DMS114 treated with DMSO at 0.1 percent for 48 hours (cell line): ENCODE measurements around the gene RRAGD.

Source experiments
- DNase-seq: peaks from one replicate; lab custom pipeline; 2025; ENCODE audit not compliant: unreplicated experiment; lab: John Stamatoyannopoulos, UW

The RRAGD gene

DNA sequence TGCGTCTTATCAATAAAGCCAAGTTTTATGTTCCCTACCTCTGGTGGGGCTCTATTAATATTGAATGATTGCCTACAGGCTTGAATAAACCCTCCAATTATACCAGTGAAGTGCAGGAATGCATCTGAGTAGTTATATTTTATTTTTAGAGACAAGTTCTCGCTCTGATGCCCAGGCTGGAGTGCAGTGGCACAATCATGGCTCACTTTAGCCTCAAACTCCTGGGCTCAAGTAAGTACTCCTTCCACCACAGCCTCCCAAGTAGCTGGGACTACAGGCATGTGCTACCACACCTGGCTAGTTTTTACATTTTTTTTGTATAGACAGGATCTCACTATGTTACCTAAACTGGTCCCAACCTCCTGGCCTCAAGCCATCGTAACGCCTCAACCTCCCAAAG is 33.4 kb downstream of the RRAGD start:
- no peak for DNase-seq

DNA sequence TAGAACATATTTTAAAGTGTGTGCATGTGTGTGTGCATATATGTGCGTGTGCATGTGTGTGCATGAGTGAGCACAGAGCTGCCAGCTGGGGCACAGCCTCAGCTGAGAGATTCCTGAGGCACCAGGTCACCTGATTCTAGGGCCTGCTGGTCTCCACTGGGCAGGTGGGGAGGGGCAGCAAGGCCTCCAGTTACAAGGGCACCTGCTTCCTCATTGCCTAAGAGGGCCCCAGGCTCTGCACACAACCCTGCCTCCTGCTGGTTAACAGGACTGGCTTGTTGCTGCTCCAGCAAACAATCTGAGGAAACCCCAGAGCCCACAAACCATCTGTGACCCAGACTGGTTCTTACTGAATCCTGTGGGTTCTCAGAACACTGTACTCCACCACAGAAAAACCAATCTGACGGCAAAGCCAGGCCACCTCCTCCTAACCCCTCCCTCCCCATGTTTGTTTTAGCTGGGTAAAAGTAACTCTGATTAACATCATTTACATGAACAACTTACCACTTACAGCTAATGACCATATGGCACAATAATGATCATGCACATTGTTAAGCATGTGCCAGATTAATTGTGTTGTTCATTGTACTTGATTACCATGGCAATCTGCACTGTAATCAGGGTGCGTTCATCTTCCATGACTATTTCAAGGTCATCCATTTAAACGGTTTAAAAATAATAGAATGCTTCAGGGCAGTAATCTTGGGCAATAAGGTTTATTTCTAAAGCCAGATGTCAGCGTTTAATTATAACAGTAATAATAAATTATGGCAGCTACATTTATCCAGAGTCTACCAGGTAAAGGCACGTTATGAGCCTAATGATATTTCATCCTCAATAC is 36.4 kb downstream of the RRAGD start:
- DNase-seq, result no peak

DNA sequence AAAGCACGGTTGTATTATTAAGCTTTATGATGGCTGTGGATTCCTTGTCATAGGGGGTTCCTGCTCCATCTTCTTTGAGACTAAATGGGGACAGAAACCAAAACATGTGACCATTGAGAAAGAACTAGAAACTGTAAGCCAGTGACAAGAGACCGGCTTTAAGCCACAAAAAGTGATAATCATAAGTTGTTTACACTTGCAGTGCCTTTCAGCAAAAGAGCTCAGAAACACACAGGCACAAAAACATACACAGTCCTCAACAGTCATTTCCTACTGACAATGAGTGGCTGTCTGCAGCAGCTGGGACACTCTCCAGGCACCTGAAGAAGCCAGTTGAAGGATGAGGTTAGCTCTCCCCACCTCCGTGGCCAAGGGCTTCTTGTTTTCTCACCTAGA is 39.6 kb downstream of the RRAGD start:
- DNase-seq, result no peak

DNA sequence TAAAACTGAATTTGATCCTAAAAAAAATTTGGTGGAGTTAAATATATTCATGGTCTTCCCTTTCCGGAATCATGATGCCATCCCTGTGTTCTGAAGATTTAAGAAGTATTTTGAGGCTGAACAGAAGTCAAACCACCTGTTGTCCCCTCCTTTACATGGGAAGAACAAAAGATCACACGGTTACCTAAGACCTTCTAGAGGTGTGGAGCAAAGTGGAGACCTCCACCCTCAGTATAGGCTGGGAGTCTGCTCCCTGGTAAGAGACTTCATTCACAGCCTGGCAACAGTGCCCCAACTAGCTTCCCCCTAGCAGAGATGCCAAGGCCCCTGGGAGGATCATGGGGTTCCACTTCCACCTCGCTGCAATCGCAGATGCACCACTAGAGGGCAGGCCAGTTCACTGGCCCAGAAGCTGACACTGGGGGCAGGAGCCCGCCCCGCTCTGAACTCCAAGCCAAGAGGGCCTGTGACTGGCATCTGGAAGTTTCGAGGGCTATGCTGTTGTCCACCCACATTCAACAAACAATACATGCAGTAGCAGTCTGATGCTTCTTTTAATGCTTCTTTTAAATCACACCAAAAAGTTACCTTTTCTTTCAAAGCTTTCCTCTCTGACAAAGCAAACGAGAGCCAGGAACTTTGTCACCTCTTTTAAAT is 40.1 kb downstream of the RRAGD start:
- DNase-seq, result peak; percentile 28

DNA sequence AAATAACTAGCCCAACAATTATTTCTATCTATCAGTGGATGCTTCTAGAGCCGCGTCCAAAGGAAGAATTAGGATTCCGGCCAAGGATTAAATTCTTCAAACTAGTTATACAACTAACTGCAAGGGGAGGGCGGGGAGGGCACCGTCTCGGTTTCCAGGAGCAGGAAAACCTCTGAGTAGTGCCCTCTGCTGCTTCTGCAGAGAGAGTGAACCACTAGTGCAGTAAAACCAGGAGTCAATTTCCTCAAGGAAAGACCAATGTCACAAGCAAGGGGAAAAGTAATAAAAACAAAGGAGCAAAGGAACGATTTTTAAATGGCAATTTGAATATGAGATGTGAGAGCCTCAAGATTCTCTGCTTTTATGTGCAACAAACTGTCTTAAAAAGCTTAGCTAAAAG is 43.1 kb downstream of the RRAGD start:
- peak; percentile 12 for DNase-seq

DNA sequence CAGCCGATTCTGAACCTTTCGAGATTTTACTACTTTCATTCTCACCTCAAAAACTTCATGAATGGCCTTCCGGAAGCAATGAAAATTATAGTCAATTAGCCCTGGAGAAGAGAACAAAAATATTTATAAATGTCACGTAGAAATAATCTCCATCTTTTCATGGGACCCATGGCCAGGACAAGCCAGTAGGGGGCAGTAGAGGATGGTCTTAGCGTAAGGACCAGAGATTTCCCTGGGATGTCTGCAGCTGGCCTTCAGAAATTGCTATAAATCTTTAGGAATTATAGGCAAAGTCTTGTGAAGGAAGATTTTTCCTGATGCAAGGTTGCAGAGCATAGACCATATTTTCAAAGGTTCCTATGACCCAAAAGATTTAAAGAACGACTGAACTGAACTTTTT is 44.0 kb downstream of the RRAGD start:
- DNase-seq, result peak; percentile 7

DNA sequence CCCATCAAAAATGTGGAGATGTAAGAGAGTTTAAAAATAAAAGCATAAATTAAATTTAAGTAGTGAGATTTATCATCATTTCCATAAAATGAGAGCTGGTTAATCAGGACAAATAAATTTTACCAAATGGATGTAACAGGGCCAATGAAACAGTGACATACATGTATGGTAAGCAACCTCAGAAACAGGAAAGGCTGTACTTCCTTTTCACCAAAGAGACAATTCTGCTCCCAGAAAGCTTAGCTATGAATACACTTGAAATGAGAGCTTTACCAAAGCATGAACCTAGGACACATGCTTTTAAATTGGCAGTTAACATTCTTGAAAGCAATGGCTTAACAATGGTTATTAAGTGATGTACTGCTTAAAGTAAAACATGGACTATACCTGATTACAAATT is 47.5 kb downstream of the RRAGD start:
- no peak for DNase-seq

DNA sequence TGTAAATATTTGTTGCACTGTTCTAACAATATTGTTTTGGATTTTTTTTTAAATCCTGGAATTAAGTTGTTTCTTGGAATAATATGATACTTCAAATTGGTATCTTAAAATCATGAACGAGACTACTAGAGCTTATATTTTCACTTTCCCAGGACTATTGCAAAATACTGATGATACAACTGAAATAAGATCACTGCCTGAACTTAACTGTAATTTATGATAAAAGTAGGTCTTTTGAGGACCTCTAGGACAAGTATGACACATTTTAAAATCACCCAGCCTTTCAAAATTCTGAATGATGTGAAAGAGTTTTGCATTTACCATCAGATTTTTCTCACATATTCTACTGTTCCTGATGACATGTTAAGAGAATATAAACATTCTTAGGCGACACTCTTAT is 50.9 kb downstream of the RRAGD start:
- DNase-seq, result no peak

DNA sequence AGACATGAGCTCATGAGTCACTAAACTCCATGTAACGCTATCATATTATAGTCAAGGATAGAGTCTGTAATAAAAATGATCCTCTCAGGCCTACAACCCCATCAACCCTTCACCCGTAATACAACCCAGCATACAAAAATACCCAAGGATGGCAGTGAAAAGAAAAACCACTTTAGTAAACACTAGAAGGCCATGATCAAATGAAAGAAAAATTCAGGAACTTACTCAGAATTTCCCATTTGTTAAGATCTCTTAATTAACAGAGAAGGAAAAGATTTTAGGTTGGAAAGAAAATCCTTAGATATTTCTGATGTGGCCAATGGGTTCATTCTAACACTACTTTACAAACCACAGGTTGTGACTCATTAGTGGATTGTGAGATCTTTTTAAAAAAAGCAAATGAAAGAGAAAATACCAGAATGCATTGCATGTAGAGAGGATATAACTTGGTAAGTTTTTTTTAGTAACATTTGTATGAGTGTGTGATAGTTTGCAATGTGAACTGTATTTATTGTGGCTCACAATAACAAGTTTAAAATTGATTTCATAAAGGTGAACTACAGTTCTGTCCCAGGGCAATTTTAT is 51.6 kb downstream of the RRAGD start:
- DNase-seq, result no peak

DNA sequence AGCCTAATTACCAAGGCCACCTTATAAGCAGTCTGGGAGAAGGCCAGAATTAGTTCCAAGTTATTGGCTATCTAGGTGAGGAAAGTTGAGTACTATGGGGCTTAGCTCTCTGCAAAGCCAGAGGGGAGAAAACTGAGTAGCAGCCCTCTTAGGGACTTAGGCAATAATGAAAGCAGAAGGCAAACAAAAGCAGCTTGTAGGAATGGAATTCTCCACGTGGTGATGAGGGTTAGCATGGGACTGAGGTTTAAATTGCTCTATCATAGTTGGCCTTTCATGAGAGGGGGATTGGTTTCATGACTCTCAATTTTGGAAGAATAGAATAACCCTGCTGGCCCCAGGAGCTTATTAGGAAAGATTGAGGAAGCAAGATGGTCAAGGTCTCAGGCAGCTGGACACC is 52.5 kb downstream of the RRAGD start:
- DNase-seq, result no peak

DNA sequence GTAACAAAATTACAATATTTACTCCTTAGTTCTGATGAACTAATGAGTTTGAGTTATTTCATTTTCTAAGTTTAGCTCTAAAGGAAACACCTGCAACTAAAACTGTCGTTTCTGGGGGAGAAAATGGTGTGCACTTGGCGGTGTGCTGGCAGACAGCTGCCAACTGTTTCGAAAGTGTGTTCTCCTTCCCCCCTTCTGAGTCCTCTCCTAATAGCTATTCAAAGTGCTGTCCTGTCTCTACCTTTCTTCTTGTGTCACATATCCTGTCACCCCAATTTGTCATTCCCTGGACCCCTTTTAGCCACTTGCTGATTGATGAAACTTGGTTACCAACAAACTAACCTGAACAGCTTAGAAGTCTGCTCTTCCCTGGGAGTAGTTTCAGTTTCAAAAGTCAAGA is 54.7 kb downstream of the RRAGD start:
- no peak for DNase-seq

DNA sequence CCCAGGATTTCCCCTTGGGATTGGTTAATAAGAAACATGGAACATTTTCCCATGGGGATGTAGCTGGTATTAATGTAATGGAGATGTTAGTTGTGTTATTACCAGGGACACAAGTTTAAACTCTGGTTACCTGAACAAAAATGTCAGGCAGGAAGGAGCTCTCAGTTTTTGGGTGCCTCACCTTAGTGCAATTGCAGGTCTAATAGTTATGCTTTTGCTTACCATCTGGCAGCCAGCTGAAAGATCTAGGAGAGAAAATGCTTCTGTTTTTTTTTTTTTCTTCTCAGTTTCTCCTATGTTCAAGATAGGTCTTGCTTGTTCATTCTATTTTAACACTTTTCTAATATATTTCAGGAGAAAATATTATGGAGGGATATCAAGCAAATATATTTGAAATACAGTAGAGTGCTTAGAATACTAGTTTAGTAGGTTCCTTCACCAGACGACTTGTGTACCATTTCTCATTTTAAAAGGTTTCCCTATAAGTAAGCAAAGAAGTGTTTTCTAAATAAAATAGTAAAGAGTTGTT is 55.4 kb downstream of the RRAGD start:
- no peak for DNase-seq

DNA sequence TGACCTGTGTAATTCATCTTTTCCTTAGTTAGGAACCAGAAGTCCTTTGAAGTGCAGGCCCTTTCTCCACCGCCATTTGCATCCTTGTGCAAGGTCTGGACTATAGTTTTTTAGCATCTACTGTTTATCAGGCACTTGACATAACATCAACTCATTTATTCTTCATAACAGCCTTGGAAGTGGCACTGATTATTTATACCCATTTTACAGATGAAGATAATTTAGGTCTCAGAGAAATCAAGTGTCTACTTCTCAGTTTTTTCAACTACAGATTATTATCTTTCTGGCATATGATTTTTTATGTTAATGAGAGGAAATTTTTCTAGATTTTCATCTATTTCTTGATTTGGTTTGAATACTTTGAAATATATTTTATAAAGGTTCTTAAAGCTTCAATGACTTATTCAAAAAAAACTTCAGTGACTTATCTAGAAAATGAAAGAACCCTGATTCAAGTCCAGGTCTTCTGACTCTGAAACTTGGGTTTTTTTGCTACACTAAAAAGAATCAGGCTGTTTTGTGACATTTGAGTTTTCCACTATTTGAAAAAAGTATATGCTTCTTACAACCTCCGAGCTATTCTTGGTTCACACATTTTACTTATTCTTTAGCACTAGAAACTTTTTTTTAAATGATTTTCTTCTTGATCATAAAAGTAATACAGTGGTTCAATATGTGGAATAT is 56.4 kb downstream of the RRAGD start:
- no peak for DNase-seq

DNA sequence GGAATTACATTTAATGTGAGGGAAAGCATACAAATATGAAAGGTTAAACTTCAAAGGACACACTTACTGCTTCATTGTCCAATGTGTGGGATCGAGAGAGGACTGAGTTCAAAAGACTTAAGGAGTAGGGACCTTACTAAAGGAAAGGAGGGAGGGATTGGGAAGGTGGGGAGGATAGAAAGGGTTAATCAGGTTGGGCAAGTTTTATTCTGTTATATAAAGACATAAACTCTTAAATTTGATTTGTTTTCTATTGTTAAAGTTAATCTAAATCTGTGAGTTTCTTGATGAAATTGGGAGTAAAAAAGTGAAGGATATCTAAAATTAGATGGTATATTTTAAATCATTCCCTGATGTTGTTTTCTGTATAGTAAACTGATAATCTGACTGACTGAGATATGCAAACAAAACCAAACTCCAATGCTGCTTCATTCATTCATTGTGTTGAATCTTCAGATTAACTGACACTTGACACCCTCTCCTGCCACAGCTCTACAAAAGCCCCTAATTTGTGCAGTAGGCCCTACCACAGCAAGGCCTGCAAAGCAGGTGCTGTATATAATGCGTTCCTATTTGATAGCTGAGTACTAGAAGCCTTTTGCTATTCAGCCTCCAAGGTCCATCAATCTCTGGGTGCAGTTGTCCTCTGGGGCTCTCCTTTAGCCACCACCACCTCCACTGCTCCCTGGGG is 58.2 kb downstream of the RRAGD start:
- no peak for DNase-seq

DNA sequence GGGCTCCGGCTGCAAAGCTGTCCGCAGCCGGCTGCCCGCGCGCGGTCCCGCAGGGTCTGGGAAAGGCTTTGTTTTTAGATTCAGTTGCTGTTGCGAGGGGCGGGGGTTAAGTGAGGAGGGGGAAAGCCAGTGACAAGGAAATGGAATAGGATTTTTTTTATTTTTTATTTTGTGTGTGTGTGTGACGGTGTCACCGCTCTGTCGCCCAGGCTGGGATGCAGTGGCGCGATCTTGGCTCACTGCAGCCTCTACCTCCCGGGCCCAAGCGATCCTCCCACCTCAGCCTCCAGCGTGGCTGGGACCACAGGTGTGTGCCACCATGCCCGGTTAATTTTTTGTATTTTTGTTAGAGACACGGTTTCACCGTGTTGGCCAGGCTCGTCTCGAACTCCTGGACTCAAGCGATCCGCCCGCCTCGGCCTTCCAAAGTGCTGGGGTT is 58.9 kb downstream of the RRAGD start:
- DNase-seq, result no peak

DNA sequence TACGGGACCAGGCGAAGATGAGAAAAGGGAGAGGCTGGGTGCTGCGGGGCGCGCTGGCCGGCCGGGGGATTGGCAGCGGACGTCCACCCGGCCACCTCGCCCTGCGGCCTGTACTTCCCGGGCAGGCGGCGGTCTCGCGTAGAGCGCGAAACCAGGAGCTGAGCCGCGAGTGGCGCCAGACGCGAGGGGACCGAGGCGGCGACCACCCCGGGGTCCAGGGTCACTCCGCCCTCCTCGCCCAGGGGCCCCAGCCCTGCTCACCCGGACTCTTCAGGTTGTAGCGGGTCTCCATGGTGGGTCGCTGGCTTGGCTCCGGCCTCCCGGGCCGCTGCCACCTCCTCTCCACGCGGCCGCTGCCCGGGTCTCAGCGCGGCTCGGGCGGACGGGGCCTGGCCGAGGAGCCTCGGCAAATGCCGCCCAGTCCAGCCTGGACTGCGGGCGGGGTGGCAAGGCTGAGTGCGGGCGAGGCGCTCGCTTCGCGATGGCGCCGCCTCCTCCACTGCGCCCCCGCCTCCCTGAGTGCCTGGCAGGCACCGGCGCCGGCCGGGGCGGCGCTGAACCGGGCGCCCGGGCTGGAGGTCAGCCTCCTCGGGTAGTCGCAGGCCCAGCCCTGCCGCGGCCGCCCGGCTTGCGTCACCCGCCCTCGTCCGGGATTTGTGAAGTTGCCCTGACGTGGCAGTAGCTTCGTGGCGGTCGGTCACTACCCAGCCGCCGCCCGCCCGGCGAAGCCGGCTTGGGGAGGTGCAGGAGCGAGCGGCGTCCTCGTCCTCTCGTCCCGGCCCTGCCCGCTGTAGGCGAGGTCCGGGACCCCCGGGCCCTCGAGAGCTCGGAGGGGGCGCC is 59.6 kb downstream of the RRAGD start, which contains the start of gene UBE2J1:
UBE2J1 (minus strand) TSS at position 445 of the 840 bp plus-strand sequence; CDS start at position 292, 153 bp downstream.
- DNase-seq, result peak; percentile 19

DNA sequence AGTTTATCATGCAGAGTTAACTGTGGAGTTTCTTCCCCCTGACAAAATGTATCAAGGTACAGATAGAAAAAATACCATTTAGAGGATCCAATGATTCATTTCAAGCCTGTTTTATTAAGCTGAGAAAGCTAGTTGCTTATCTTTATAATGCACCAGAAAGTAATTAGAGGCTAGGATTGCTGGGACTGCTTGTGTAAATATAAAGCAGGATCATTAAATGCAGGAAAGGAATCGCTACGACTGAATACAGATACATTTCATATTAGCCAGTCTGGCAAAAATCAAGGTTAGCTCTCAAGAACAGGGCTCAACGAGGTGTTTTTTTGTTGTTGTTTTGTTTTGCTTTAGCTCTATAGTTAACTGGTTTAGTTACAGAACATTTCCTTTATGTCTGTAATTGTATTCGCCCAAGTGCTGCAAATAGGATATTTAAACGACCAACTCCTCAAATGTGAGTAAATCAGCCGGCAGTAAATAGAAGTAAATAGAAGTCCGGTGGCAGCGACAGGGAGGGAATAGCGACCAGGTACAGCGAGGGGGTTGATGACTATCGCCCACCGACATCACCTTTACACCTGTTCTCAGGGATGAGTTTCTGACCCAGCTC is 60.3 kb downstream of the RRAGD start:
- DNase-seq, result no peak

DNA sequence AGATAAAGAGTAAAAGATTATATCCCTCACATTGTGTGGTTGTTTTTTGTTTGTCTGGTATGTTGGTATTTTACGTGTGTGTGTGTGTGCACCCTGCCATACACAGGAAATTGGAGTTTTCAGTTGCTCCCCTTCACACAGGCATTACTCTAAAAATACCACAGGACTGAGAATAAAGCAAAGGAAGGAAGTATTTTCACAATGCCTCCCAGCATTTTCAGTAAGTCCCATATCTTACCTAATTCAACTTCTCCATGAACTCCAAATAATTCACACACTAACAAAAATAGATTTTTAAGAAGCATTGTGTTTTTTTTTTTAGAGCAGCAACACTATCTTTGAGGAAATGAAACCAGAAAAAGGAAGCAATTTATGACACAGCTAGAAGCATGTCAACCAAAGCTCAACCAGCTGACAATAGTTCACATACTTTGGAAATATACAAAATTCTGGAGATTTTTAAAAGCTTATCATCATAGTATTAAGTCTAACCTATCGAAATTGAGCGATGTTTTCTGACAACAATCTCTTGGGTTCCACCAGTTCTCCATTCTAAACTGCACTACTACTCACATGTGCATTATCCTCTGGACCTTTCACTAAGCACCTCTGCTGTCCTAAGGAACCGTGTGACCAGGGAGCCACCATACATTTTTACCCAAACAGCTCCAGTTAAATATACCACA is 61.6 kb downstream of the RRAGD start:
- DNase-seq, result no peak

DNA sequence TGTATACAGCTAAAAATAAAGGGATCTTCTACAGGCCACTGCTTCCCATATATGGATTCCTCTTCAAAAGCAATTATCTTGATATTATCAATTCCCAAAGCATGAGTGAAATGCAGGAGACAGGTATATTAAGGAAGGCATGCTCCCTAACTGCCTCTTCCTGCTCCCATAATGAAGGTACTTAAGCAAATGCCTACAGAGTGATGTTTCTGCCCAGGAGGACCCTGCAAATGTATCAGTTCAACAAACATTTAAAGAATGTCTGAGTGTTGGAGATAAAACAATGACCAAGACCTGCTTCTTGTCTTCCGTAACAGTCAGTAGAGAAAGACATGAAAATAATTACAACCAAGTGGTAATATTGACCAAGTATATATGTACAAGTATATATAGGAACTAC is 63.7 kb downstream of the RRAGD start:
- no peak for DNase-seq
